ENCODE measurements around the gene PKD1.

Gene PKD1

GRCh38 chr16:2160915-2161551 is 25.3 kb upstream of the PKD1 start:
- H3K27ac Mint-ChIP-seq: no peak overlapping the region
- no peaks in the 10 kb centered on the region for H3K27me3 Mint-ChIP-seq (ENCODE audit: low read depth)
- peaks cover 11% of the 10 kb centered on the region for H3K36me3 Mint-ChIP-seq (ENCODE audit: low read depth)
- H3K4me3 Mint-ChIP-seq: no peak overlapping the region
- H3K4me1 Mint-ChIP-seq (ENCODE audit: low read depth): peaks cover 16% of the 10 kb centered on the region
- no peaks in the 10 kb centered on the region for H3K9me3 Mint-ChIP-seq

- H3K4me3 Mint-ChIP-seq: no peak overlapping the region
- H3K27me3 Mint-ChIP-seq (ENCODE audit: low read depth): no peaks in the 10 kb centered on the region
- H3K27ac Mint-ChIP-seq: no peak overlapping the region
Observed at GRCh38 chr16:2159175-2159838, 23.6 kb upstream of the PKD1 start.

GRCh38 chr16:2158262-2158638 is 22.6 kb upstream of the PKD1 start:
- H3K36me3 Mint-ChIP-seq (ENCODE audit: low read depth): peaks cover 26% of the 10 kb centered on the region
- no peak overlapping the region for H3K27ac Mint-ChIP-seq
- no peaks in the 10 kb centered on the region for H3K9me3 Mint-ChIP-seq
- H3K4me1 Mint-ChIP-seq (ENCODE audit: low read depth): peaks cover 28% of the 10 kb centered on the region
- H3K27me3 Mint-ChIP-seq (ENCODE audit: low read depth): no peaks in the 10 kb centered on the region
- H3K4me3 Mint-ChIP-seq: no peak overlapping the region

More at GRCh38 chr16:2159175-2159838, 23.6 kb upstream of the PKD1 start:
- no peaks in the 10 kb centered on the region for H3K9me3 Mint-ChIP-seq
- peaks cover 23% of the 10 kb centered on the region for H3K4me1 Mint-ChIP-seq (ENCODE audit: low read depth)
- peaks cover 17% of the 10 kb centered on the region for H3K36me3 Mint-ChIP-seq (ENCODE audit: low read depth)

- Mint-ChIP-seq H3K27ac (peak overlapping the region; percentile 15), H3K9me3 (no peaks in the 10 kb centered on the region), H3K36me3 (ENCODE audit: low read depth) (peaks cover 25% of the 10 kb centered on the region), H3K4me3 (peak overlapping the region; percentile 99), H3K27me3 (ENCODE audit: low read depth) (no peaks in the 10 kb centered on the region), H3K4me1 (ENCODE audit: low read depth) (peaks cover 28% of the 10 kb centered on the region)
Observed at GRCh38 chr16:2157480-2158261, 22.0 kb upstream of the PKD1 start.

GRCh38 chr16:2156849-2157224 is 21.1 kb upstream of the PKD1 start:
- Mint-ChIP-seq H3K27ac (peak overlapping the region; percentile 96), H3K27me3 (ENCODE audit: low read depth) (no peaks in the 10 kb centered on the region), H3K36me3 (ENCODE audit: low read depth) (peaks cover 25% of the 10 kb centered on the region), H3K4me1 (ENCODE audit: low read depth) (peaks cover 28% of the 10 kb centered on the region), H3K4me3 (peak overlapping the region; percentile 99), H3K9me3 (no peaks in the 10 kb centered on the region)

GRCh38 chr16:2155977-2156848 is 20.5 kb upstream of the PKD1 start:
- Mint-ChIP-seq H3K27ac (peak overlapping the region; percentile 96), H3K4me1 (ENCODE audit: low read depth) (peaks cover 28% of the 10 kb centered on the region), H3K4me3 (peak overlapping the region; percentile 99), H3K36me3 (ENCODE audit: low read depth) (peaks cover 27% of the 10 kb centered on the region), H3K9me3 (no peaks in the 10 kb centered on the region), H3K27me3 (ENCODE audit: low read depth) (no peaks in the 10 kb centered on the region)

GRCh38 chr16:2155091-2155950 is 19.6 kb upstream of the PKD1 start, which contains the start of gene TRAF7:
TSS of gene TRAF7 (plus strand) at chr16:2155782. CDS start at chr16:2163921, 8,139 bp downstream.
- Mint-ChIP-seq H3K4me3 (peak within 1 kb of the TSS; percentile 99), H3K36me3 (ENCODE audit: low read depth) (peaks cover 29% of the 10 kb centered on the region)

GRCh38 chr16:2154533-2155090 is 18.9 kb upstream of the PKD1 start:
- Mint-ChIP-seq H3K4me3 (peak overlapping the region; percentile 89), H3K27ac (peak overlapping the region; percentile 80), H3K9me3 (no peaks in the 10 kb centered on the region), H3K36me3 (ENCODE audit: low read depth) (peaks cover 29% of the 10 kb centered on the region), H3K27me3 (ENCODE audit: low read depth) (no peaks in the 10 kb centered on the region), H3K4me1 (ENCODE audit: low read depth) (peaks cover 28% of the 10 kb centered on the region)

More at GRCh38 chr16:2155091-2155950, 19.6 kb upstream of the PKD1 start, which contains the start of gene TRAF7:
- no peaks in the 10 kb centered on the region for H3K9me3 Mint-ChIP-seq
- H3K27ac Mint-ChIP-seq: peak within 1 kb of the TSS; percentile 96
- no peaks in the 10 kb centered on the region for H3K27me3 Mint-ChIP-seq (ENCODE audit: low read depth)
- peaks cover 28% of the 10 kb centered on the region for H3K4me1 Mint-ChIP-seq (ENCODE audit: low read depth)

- Mint-ChIP-seq H3K36me3 (ENCODE audit: low read depth) (peaks cover 29% of the 10 kb centered on the region), H3K27ac (no peak overlapping the region), H3K4me3 (peak overlapping the region; percentile 89), H3K9me3 (no peaks in the 10 kb centered on the region), H3K27me3 (ENCODE audit: low read depth) (no peaks in the 10 kb centered on the region), H3K4me1 (ENCODE audit: low read depth) (peaks cover 29% of the 10 kb centered on the region)
Observed at GRCh38 chr16:2152695-2153506, 17.2 kb upstream of the PKD1 start.

GRCh38 chr16:2151188-2152091 is 15.7 kb upstream of the PKD1 start:
- H3K4me1 Mint-ChIP-seq (ENCODE audit: low read depth): peaks cover 17% of the 10 kb centered on the region
- peaks cover 29% of the 10 kb centered on the region for H3K36me3 Mint-ChIP-seq (ENCODE audit: low read depth)
- no peaks in the 10 kb centered on the region for H3K9me3 Mint-ChIP-seq
- H3K27ac Mint-ChIP-seq: no peak overlapping the region
- H3K27me3 Mint-ChIP-seq (ENCODE audit: low read depth): no peaks in the 10 kb centered on the region
- H3K4me3 Mint-ChIP-seq: peak overlapping the region; percentile 34

GRCh38 chr16:2150418-2151187 is 14.9 kb upstream of the PKD1 start:
- no peak overlapping the region for H3K27ac Mint-ChIP-seq
- peaks cover 24% of the 10 kb centered on the region for H3K36me3 Mint-ChIP-seq (ENCODE audit: low read depth)
- H3K4me1 Mint-ChIP-seq (ENCODE audit: low read depth): peaks cover 13% of the 10 kb centered on the region
- H3K27me3 Mint-ChIP-seq (ENCODE audit: low read depth): no peaks in the 10 kb centered on the region
- H3K9me3 Mint-ChIP-seq: no peaks in the 10 kb centered on the region
- H3K4me3 Mint-ChIP-seq: peak overlapping the region; percentile 34
